ENCODE measurements around the gene SLC8A3.

GRCh38 chr14:70208380-70208779 lies 19.6 kb upstream of the SLC8A3 start:
- TF ChIP-seq POLR2AphosphoS5 (IDR thresholded peaks at IDR 0.05), result no peak
- no peak for TF ChIP-seq EP300 (IDR thresholded peaks at IDR 0.05)
- TF ChIP-seq POLR2A (IDR thresholded peaks at IDR 0.05), result no peak
